NB4 (cell line): ENCODE measurements around the gene OPALIN.

Experiments used
- POLR2A ChIP-seq: IDR thresholded peaks from 2 replicates; pipeline ENCODE4 v1.6.1; 2011; ENCODE audit warnings: mild to moderate bottlenecking; ENCODE audit not compliant: insufficient read length; ENCODE audit errors: extremely low read depth
- TF ChIP-seq, protein P1 (sequence below): IDR thresholded peaks from one replicate; pipeline ENCODE4 v1.5.1; 2012; ENCODE audit warnings: low read depth, low read length
- TF ChIP-seq, protein P2 (sequence below): IDR thresholded peaks from 2 replicates; pipeline ENCODE4 v1.6.1; 2011; ENCODE audit warnings: low read depth, low read length

DNA sequence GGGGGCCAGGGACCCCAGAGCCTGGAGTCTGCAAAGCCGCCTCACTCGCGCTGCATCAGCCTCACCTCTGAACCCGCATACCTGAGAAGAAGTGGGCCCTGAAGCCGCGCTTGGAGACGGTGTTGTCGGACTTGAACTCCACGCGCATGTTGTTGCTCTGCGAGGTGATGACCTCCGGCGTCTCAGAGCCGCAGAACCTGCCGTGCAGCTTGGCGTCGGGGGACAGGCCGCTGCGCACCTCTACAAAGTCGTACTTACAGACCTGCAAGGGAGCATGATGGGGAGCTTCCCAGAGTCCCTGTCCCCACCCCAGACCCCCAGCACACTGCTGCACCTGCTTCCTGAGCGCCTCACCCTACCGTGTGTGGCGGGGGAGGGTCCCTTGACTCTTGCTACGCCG lies 25.7 kb upstream of the OPALIN start:
- TF ChIP-seq, protein P1, sequence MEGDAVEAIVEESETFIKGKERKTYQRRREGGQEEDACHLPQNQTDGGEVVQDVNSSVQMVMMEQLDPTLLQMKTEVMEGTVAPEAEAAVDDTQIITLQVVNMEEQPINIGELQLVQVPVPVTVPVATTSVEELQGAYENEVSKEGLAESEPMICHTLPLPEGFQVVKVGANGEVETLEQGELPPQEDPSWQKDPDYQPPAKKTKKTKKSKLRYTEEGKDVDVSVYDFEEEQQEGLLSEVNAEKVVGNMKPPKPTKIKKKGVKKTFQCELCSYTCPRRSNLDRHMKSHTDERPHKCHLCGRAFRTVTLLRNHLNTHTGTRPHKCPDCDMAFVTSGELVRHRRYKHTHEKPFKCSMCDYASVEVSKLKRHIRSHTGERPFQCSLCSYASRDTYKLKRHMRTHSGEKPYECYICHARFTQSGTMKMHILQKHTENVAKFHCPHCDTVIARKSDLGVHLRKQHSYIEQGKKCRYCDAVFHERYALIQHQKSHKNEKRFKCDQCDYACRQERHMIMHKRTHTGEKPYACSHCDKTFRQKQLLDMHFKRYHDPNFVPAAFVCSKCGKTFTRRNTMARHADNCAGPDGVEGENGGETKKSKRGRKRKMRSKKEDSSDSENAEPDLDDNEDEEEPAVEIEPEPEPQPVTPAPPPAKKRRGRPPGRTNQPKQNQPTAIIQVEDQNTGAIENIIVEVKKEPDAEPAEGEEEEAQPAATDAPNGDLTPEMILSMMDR, result no peak
- TF ChIP-seq, protein P2, sequence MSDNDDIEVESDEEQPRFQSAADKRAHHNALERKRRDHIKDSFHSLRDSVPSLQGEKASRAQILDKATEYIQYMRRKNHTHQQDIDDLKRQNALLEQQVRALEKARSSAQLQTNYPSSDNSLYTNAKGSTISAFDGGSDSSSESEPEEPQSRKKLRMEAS, result no peak
- no peak for TF ChIP-seq POLR2A
